G401.6 (cell line): ENCODE results near the gene NTPCR.

Experiments
- FAIRE-seq: peaks from 2 replicates; lab custom pipeline; 2012; peaks lifted over from hg19 to GRCh38; lab: Jason Lieb, UNC

Gene NTPCR

GRCh38 chr1:232962761-232963745 is 12.6 kb downstream of the NTPCR start:
- no peak for FAIRE-seq

- FAIRE-seq, result no peak
Measured at GRCh38 chr1:232964601-232965000, 14.2 kb downstream of the NTPCR start.

GRCh38 chr1:232965124-232965911 is 14.9 kb downstream of the NTPCR start:
- no peak for FAIRE-seq

- no peak for FAIRE-seq
Measured at GRCh38 chr1:232965912-232966217, 15.5 kb downstream of the NTPCR start.

GRCh38 chr1:232966663-232967062 is 16.3 kb downstream of the NTPCR start:
- FAIRE-seq, result no peak

GRCh38 chr1:232968391-232968790 is 18.0 kb downstream of the NTPCR start:
- no peak for FAIRE-seq

GRCh38 chr1:232968965-232969364 is 18.6 kb downstream of the NTPCR start:
- FAIRE-seq, result no peak

GRCh38 chr1:232969799-232970198 is 19.4 kb downstream of the NTPCR start:
- FAIRE-seq, result no peak

GRCh38 chr1:232970508-232970907 is 20.1 kb downstream of the NTPCR start:
- FAIRE-seq, result no peak

GRCh38 chr1:232973652-232974611 is 23.5 kb downstream of the NTPCR start:
- no peak for FAIRE-seq

GRCh38 chr1:232974971-232975370 is 24.6 kb downstream of the NTPCR start:
- no peak for FAIRE-seq

- no peak for FAIRE-seq
Measured at GRCh38 chr1:232978091-232978634, 27.8 kb downstream of the NTPCR start.

GRCh38 chr1:232978815-232979214 is 28.4 kb downstream of the NTPCR start:
- FAIRE-seq, result no peak

GRCh38 chr1:232979558-232979957 is 29.1 kb downstream of the NTPCR start:
- no peak for FAIRE-seq

GRCh38 chr1:232980355-232980978 is 30.1 kb downstream of the NTPCR start:
- no peak for FAIRE-seq

GRCh38 chr1:232980986-232981560 is 30.7 kb downstream of the NTPCR start:
- FAIRE-seq, result no peak

GRCh38 chr1:232982238-232982944 is 32.0 kb downstream of the NTPCR start:
- FAIRE-seq, result no peak

- FAIRE-seq, result no peak
Measured at GRCh38 chr1:232983375-232983774, 33.0 kb downstream of the NTPCR start.

GRCh38 chr1:232983817-232984567 is 33.6 kb downstream of the NTPCR start:
- no peak for FAIRE-seq
